Measurements from ENCODE around the gene TTC7B.

TTC7B gene

DNA sequence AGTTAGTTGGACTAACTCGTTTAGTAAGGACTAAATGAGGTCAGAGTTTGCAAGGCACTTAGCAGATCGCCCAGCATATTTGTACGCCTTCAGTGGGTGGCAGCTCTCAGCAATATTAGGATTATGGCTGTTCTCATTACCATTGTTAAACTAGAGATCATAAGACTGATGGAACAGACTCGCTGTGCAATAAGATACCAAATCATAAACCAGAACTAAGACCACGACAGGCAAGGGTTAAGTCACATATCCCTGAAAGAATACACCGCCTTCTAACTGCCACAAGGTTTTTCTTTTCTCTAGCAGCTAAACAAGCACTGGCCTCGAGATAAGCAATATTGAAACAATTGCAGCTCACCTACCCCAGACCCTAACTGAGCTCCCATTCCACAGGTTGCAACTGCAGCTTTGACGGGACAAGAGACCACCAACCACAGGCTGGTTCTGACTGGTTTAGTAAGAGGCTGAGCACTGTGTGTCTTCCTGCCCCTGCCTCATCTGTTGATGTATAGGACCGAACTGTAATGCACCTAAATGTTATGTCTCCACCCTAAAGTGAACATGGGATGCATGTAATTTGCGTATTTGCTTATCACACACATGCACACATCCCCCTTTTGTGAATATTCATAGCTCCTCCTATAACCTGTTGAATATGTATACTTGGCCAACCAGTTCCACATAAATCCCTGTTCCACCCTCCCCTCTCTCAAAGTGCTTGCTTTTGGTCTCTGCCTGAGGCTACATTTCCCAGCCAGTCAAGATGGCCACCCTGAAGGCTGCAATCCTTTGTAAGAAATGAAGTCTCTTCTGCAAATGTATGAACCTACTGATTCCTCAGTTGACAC lies 266.2 kb downstream of the TTC7B start:
- TF ChIP-seq USF1 (IDR thresholded peaks at IDR 0.05) = no peak
- TF ChIP-seq RAD21 (IDR thresholded peaks at IDR 0.05; ENCODE audit: low read depth) = no peak

GRCh38 chr14:90548455-90548854 lies 267.8 kb downstream of the TTC7B start:
- TF ChIP-seq TEAD4 (IDR thresholded peaks at IDR 0.05) (no peak), CREB1 (IDR thresholded peaks at IDR 0.05; ENCODE audit: low read depth) (no peak), TCF12 (IDR thresholded peaks at IDR 0.05; ENCODE audit: low read depth) (no peak), USF1 (IDR thresholded peaks at IDR 0.05) (no peak), ZBTB7A (IDR thresholded peaks at IDR 0.05; ENCODE audit: low read depth) (no peak), NFIC (IDR thresholded peaks at IDR 0.05) (no peak), EGR1 (IDR thresholded peaks at IDR 0.05) (no peak), TAF1 (IDR thresholded peaks at IDR 0.05; ENCODE audit: low read depth) (no peak), YY1 (IDR thresholded peaks at IDR 0.05; ENCODE audit: low read depth) (no peak), FOXM1 (IDR thresholded peaks at IDR 0.05; ENCODE audit: borderline replicate concordance, low read depth) (no peak), EP300 (IDR thresholded peaks at IDR 0.05; ENCODE audit: borderline replicate concordance) (no peak), CEBPB (IDR thresholded peaks at IDR 0.05) (no peak)
- TF ChIP-seq, protein P1, sequence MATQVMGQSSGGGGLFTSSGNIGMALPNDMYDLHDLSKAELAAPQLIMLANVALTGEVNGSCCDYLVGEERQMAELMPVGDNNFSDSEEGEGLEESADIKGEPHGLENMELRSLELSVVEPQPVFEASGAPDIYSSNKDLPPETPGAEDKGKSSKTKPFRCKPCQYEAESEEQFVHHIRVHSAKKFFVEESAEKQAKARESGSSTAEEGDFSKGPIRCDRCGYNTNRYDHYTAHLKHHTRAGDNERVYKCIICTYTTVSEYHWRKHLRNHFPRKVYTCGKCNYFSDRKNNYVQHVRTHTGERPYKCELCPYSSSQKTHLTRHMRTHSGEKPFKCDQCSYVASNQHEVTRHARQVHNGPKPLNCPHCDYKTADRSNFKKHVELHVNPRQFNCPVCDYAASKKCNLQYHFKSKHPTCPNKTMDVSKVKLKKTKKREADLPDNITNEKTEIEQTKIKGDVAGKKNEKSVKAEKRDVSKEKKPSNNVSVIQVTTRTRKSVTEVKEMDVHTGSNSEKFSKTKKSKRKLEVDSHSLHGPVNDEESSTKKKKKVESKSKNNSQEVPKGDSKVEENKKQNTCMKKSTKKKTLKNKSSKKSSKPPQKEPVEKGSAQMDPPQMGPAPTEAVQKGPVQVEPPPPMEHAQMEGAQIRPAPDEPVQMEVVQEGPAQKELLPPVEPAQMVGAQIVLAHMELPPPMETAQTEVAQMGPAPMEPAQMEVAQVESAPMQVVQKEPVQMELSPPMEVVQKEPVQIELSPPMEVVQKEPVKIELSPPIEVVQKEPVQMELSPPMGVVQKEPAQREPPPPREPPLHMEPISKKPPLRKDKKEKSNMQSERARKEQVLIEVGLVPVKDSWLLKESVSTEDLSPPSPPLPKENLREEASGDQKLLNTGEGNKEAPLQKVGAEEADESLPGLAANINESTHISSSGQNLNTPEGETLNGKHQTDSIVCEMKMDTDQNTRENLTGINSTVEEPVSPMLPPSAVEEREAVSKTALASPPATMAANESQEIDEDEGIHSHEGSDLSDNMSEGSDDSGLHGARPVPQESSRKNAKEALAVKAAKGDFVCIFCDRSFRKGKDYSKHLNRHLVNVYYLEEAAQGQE (IDR thresholded peaks at IDR 0.05; ENCODE audit: low read depth) = no peak

DNA sequence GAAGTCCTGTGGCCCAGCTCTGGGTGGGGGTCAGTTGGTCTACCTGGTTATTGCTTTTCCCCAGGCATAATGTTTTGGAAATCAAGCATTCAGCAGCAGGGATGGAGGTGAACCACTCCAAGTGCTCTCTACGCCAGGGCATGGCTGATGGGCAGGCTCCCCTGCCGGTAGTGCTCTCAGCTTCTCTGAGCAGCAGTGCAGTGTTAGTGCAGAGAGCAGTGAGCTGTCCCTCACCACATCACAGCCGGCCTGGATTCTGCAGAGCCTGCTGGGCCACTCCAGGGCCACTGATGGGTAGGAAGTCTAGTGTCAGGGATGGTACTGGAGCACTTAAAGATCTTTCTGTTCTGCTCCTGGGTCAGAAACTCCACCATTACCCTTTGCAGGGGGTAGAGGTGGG lies 268.3 kb downstream of the TTC7B start:
- TF ChIP-seq ZBTB7A (IDR thresholded peaks at IDR 0.05; ENCODE audit: low read depth) (no peak), CEBPB (IDR thresholded peaks at IDR 0.05) (no peak), EP300 (IDR thresholded peaks at IDR 0.05; ENCODE audit: borderline replicate concordance) (no peak), NFIC (IDR thresholded peaks at IDR 0.05) (no peak)

DNA sequence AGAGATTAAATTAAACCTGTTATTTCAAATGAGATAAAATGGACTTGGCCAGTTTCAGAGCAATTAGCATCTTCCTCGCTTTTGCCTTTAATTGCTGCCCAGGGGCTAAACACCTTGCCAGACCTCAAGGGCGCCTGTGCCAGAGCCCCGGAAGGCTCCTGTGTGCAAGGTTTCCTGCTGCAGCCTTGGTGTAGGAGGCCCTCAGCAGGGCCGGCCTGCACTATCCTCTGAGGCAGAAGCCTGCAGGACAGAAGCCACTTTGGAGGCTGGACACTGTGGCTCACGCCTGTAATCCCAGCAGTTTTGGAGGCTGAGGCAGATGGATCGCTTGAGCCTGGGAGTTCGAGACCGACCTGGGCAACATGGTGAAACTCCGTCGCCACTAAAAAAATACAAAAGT lies 269.0 kb downstream of the TTC7B start:
- TF ChIP-seq NFIC (IDR thresholded peaks at IDR 0.05) = no peak

GRCh38 chr14:90546767-90547166 lies 269.5 kb downstream of the TTC7B start:
- TF ChIP-seq NFIC (IDR thresholded peaks at IDR 0.05) (no peak), TAF1 (IDR thresholded peaks at IDR 0.05; ENCODE audit: low read depth) (no peak), RAD21 (IDR thresholded peaks at IDR 0.05; ENCODE audit: low read depth) (no peak), FOXM1 (IDR thresholded peaks at IDR 0.05; ENCODE audit: borderline replicate concordance, low read depth) (no peak), TEAD4 (IDR thresholded peaks at IDR 0.05) (no peak), USF1 (IDR thresholded peaks at IDR 0.05) (no peak), YY1 (IDR thresholded peaks at IDR 0.05; ENCODE audit: low read depth) (no peak), CREB1 (IDR thresholded peaks at IDR 0.05; ENCODE audit: low read depth) (no peak)
- TF ChIP-seq, protein P1 (IDR thresholded peaks at IDR 0.05; ENCODE audit: low read depth) = no peak

- TF ChIP-seq RAD21 (IDR thresholded peaks at IDR 0.05; ENCODE audit: low read depth) = no peak
- no peak for TF ChIP-seq TAF1 (IDR thresholded peaks at IDR 0.05; ENCODE audit: low read depth)
- no peak for TF ChIP-seq TCF12 (IDR thresholded peaks at IDR 0.05; ENCODE audit: low read depth)
- TF ChIP-seq, protein P2, sequence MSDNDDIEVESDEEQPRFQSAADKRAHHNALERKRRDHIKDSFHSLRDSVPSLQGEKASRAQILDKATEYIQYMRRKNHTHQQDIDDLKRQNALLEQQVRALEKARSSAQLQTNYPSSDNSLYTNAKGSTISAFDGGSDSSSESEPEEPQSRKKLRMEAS (IDR thresholded peaks at IDR 0.05) = no peak
- no peak for TF ChIP-seq CREB1 (IDR thresholded peaks at IDR 0.05; ENCODE audit: low read depth)
- no peak for TF ChIP-seq USF1 (IDR thresholded peaks at IDR 0.05)
- TF ChIP-seq CEBPB (IDR thresholded peaks at IDR 0.05) = no peak
- TF ChIP-seq EGR1 (IDR thresholded peaks at IDR 0.05) = no peak
- no peak for TF ChIP-seq YY1 (IDR thresholded peaks at IDR 0.05; ENCODE audit: low read depth)
- TF ChIP-seq ZBTB7A (IDR thresholded peaks at IDR 0.05; ENCODE audit: low read depth) = no peak
- TF ChIP-seq, protein P1 (IDR thresholded peaks at IDR 0.05; ENCODE audit: low read depth) = no peak
- TF ChIP-seq FOXM1 (IDR thresholded peaks at IDR 0.05; ENCODE audit: borderline replicate concordance, low read depth) = no peak
- no peak for TF ChIP-seq EP300 (IDR thresholded peaks at IDR 0.05; ENCODE audit: borderline replicate concordance)
- no peak for TF ChIP-seq TEAD4 (IDR thresholded peaks at IDR 0.05)
- no peak for TF ChIP-seq NFIC (IDR thresholded peaks at IDR 0.05)
Observed at GRCh38 chr14:90545966-90546751, 270.1 kb downstream of the TTC7B start.
